BLaER1 (cell line): Measurements from ENCODE around the gene HS6ST2.

ENCODE experiments used
- H3K27ac ChIP-seq: shearing (Covaris generic); formaldehyde crosslinking; 2 replicates; pipeline ENCODE4 v1.8.1; 2022
- H3K27me3 ChIP-seq: shearing (Covaris generic); formaldehyde crosslinking; 2 replicates; pipeline ENCODE4 v1.8.1; 2022
- H3K36me3 ChIP-seq: shearing (Covaris generic); formaldehyde crosslinking; 2 replicates; pipeline ENCODE4 v1.8.1; 2022
- H3K4me1 ChIP-seq: shearing (Covaris generic); formaldehyde crosslinking; 2 replicates; pipeline ENCODE4 v1.8.1; 2022
- H3K4me2 ChIP-seq: shearing (Covaris generic); formaldehyde crosslinking; 2 replicates; pipeline ENCODE4 v1.8.1; 2022
- H3K4me3 ChIP-seq: shearing (Covaris generic); formaldehyde crosslinking; 2 replicates; pipeline ENCODE4 v1.8.1; 2022
- H3K9ac ChIP-seq: shearing (Covaris generic); formaldehyde crosslinking; 2 replicates; pipeline ENCODE4 v1.8.1; 2022
- H3K9me3 ChIP-seq: shearing (Covaris generic); formaldehyde crosslinking; 2 replicates; pipeline ENCODE4 v1.8.1; 2022
- H4K20me1 ChIP-seq: shearing (Covaris generic); formaldehyde crosslinking; 2 replicates; pipeline ENCODE4 v1.8.1; 2022
- Cebpa-rat ChIP-seq: shearing (Covaris generic); IDR thresholded peaks from 2 replicates; pipeline ENCODE4 v1.8.1; 2022

The HS6ST2 gene

DNA sequence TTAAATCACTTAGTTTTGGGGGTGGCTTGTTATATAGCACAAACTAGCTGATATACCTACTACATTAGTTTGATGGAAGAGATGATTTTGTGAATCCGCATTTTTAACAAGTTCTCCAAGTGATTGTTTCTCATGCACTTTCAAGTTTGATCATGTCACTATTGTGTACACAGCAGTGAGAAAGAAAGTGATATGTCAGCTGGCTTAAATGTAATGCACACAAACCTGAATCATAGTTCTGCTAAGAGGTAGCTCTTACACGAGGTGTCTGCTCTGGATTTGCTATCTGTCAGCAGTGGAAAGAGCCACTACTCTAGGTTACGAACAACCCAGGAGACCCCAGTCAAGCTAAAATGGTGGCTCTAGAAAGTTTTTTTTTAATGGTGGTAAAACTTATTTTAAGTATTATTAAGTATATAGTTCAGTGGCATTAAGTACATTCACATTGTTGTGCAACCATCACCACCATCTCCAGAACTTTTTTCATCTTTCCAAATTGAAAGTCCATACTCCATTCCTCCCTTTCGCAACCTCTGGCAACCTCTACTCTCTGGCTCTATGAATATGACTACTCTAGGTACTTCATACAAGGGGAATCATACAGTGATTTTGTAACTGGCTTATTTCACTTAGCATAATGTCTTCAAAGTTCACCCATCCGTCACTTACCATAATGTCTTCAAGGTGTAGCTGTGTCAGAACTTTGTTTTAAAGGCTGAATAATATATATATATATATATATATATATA, 147.3 kb downstream of the HS6ST2 start:
- H4K20me1 ChIP-seq = no peaks in the 10 kb centered on the region
- TF ChIP-seq Cebpa-rat = no peak
- H3K27me3 ChIP-seq = peaks cover 64% of the 10 kb centered on the region
- no peaks in the 10 kb centered on the region for H3K4me1 ChIP-seq
- no peak overlapping the region for H3K4me2 ChIP-seq
- no peaks in the 10 kb centered on the region for H3K36me3 ChIP-seq
- no peak overlapping the region for H3K9ac ChIP-seq
- no peaks in the 10 kb centered on the region for H3K9me3 ChIP-seq
- H3K27ac ChIP-seq = no peak overlapping the region
- no peak overlapping the region for H3K4me3 ChIP-seq

DNA sequence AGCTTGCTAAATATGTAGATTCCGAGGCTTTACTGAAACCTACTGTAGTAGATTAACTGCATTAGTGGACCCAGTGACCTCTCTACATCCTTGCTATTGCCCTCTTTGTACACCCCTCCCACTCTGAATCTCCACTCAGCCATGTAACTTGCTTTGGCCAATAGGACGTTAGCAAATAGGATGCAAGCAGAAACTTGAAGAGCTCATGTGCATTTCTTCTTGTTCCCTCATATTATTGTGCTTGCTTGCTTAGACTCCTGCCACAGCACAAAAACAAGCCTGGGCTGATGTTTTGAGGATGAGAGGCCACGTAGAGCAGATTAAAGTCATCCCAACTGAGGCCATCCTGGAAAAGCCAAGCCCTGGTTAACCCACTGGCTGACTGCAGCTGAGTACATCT, 147.9 kb downstream of the HS6ST2 start:
- no peak for TF ChIP-seq Cebpa-rat

DNA sequence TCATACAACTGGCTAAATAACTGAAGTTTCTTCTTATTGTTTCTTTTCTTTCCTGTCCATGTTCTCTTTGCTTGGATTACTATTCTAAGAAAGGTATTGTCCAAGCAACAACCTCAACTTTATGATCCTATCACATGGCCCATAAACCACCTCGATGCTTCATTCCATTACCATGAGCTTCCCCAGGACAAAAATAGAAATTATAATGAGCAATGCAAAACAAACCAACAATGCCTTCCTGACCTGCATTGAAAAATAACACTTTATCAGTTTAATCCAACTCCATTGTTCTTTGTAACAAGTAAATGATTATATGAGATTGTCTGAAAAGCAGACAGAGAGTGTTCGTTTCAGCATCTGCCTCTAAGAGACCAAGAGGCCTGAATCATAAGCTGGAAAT, 148.8 kb downstream of the HS6ST2 start:
- Histone ChIP-seq H3K27ac (no peak overlapping the region), H4K20me1 (no peaks in the 10 kb centered on the region), H3K4me2 (no peak overlapping the region), H3K4me1 (peaks cover 6% of the 10 kb centered on the region; the same call in 1 of the 2 replicates), H3K27me3 (peaks cover 56% of the 10 kb centered on the region), H3K9me3 (no peaks in the 10 kb centered on the region), H3K36me3 (no peaks in the 10 kb centered on the region), H3K4me3 (no peak overlapping the region), H3K9ac (no peak overlapping the region)
- no peak for TF ChIP-seq Cebpa-rat

More for the DNA sequence above, 147.9 kb downstream of the HS6ST2 start:
- H3K36me3 ChIP-seq = no peaks in the 10 kb centered on the region
- H3K4me2 ChIP-seq = no peak overlapping the region
- H3K27me3 ChIP-seq = peaks cover 59% of the 10 kb centered on the region
- H4K20me1 ChIP-seq = no peaks in the 10 kb centered on the region
- no peak overlapping the region for H3K27ac ChIP-seq
- no peaks in the 10 kb centered on the region for H3K4me1 ChIP-seq
- H3K9me3 ChIP-seq = no peaks in the 10 kb centered on the region
- H3K9ac ChIP-seq = no peak overlapping the region
- H3K4me3 ChIP-seq = no peak overlapping the region

DNA sequence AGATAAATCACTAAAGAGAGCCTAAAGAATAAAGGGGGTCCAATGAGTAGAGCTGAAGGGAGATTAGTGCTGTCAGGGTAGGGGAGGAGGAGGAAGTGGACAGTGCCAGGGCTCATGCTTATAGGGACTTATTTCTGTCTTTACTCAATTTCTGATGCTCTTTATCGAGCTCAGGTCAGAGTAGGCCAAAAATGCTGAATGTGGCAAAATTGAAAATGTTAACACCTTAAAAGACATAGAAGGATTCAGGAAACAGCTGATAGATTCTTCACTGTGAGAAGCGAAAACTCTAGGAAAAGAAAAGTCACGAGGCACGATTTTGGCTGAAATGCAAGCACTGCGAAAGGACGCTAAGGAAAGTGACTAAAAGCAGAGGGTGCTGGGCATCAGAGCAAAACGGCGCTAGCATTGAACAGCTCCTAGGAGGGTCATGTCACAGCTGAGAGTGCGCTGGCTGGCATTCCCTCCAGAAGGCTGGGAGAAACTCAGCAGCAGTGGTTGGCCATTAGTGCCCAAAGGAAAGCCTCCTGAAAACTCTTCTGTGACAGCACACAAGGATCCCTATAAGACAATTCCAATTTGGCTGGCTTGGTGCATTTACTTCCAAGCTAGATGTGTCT, 150.9 kb downstream of the HS6ST2 start:
- Histone ChIP-seq H3K27ac (no peak overlapping the region), H4K20me1 (peaks cover 1% of the 10 kb centered on the region; the same call in 1 of the 2 replicates), H3K4me1 (peaks cover 6% of the 10 kb centered on the region; the same call in 1 of the 2 replicates), H3K36me3 (no peaks in the 10 kb centered on the region), H3K4me2 (no peak overlapping the region), H3K9ac (no peak overlapping the region), H3K27me3 (peaks cover 58% of the 10 kb centered on the region), H3K4me3 (no peak overlapping the region), H3K9me3 (no peaks in the 10 kb centered on the region)
- no peak for TF ChIP-seq Cebpa-rat

DNA sequence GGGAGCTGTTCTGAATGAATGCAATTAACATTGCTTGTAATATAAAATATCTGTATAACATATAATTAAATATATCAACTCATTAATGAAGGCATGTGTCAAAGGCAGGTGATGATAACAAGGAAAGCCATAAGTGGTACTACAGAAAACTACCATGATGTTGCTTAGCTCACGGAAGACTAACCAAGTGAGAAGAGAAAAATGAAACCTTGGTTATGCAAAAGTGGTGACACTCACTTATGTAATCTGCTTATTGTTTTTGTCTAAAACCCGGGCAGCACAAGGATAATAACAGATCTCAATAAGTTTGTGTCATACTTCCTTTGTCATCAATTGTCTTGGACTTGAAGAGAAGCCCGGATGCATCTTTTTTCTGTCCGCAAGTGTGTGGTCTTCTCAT, 156.4 kb downstream of the HS6ST2 start:
- Histone ChIP-seq H3K4me3 (no peak overlapping the region), H3K4me1 (peaks cover 6% of the 10 kb centered on the region; the same call in 1 of the 2 replicates), H3K27ac (no peak overlapping the region), H3K27me3 (peaks cover 76% of the 10 kb centered on the region), H3K36me3 (no peaks in the 10 kb centered on the region), H3K4me2 (no peak overlapping the region), H4K20me1 (peaks cover 17% of the 10 kb centered on the region; the same call in 1 of the 2 replicates), H3K9me3 (peaks cover 10% of the 10 kb centered on the region; the same call in 1 of the 2 replicates), H3K9ac (no peak overlapping the region)
- no peak for TF ChIP-seq Cebpa-rat

DNA sequence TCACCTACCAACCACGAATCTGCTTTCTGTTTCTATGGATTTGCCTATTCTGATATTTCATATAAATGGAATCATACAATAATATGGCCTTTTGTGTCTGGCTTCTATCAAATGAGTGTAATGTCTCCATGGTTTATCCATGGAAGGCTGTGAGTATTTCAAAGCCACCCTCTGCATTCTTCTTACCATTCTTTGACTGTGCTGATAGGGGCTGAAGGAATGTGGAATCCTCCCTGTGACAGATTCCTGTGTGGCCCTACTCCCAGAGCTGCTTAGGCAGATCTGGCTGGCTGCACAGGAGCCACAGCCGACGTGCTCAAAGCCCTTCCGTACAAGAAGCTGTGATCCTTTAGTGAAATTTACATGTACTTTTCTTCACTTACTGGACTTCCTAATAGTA, 163.2 kb downstream of the HS6ST2 start:
- no peak for TF ChIP-seq Cebpa-rat

DNA sequence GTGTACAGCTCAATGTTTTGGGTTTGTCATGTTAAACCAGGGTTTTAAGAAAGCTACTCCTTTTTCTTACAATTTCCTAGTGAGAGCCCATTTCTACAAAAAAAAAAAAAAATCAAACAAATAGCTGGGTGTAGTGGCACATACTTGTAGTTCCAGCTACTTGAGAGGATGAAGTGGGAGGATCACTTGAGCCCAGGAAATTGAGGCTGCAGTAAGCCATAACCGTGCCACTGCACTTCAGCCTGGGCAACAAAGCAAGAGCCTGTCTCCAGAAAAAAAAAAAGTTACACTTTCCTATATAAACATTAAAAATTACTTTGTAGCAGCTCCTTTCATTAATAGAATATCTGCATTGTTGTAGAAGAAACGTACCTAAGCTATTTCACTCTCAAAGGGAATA, 166.7 kb downstream of the HS6ST2 start:
- no peaks in the 10 kb centered on the region for H3K36me3 ChIP-seq
- no peak overlapping the region for H3K27ac ChIP-seq
- no peak overlapping the region for H3K4me3 ChIP-seq
- peaks cover 64% of the 10 kb centered on the region for H3K27me3 ChIP-seq
- no peak for TF ChIP-seq Cebpa-rat
- H3K4me2 ChIP-seq = no peak overlapping the region
- peaks cover 1% of the 10 kb centered on the region; the same call in 1 of the 2 replicates for H4K20me1 ChIP-seq
- peaks cover 18% of the 10 kb centered on the region; the same call in 1 of the 2 replicates for H3K9me3 ChIP-seq
- H3K4me1 ChIP-seq = no peaks in the 10 kb centered on the region
- no peak overlapping the region for H3K9ac ChIP-seq

More for the DNA sequence above, 163.2 kb downstream of the HS6ST2 start:
- Histone ChIP-seq H3K4me1 (no peaks in the 10 kb centered on the region), H3K4me3 (no peak overlapping the region), H3K27me3 (peaks cover 78% of the 10 kb centered on the region), H3K4me2 (no peak overlapping the region), H4K20me1 (peaks cover 16% of the 10 kb centered on the region; the same call in 1 of the 2 replicates), H3K36me3 (no peaks in the 10 kb centered on the region), H3K9me3 (0 out of 2 replicates have a peak, but pooled peaks cover 4% of the 10 kb centered on the region), H3K9ac (no peak overlapping the region), H3K27ac (no peak overlapping the region)

DNA sequence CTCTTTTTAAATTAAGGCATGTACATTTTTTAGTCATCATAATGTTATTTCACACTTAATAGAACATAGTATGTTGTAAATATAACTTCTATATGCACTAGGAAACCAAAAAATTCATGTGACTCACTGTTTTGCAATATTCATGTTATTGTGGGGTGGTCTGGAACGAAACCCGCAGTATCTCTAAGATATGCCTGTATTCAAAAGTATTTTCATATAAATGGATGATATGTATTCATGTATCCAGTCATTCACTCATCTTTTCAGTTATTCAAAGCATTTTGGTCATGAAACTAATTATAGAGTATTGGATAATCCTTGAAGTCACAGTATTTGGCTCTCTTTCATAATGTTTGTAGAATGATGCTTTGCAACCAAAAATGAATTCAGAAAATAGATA, 168.1 kb downstream of the HS6ST2 start:
- Histone ChIP-seq H4K20me1 (no peaks in the 10 kb centered on the region; the same call in 1 of the 2 replicates), H3K36me3 (no peaks in the 10 kb centered on the region), H3K27ac (no peak overlapping the region), H3K9me3 (peaks cover 18% of the 10 kb centered on the region; the same call in 1 of the 2 replicates), H3K4me3 (no peak overlapping the region), H3K27me3 (peaks cover 62% of the 10 kb centered on the region), H3K4me1 (no peaks in the 10 kb centered on the region), H3K4me2 (no peak overlapping the region), H3K9ac (no peak overlapping the region)
- TF ChIP-seq Cebpa-rat = no peak

DNA sequence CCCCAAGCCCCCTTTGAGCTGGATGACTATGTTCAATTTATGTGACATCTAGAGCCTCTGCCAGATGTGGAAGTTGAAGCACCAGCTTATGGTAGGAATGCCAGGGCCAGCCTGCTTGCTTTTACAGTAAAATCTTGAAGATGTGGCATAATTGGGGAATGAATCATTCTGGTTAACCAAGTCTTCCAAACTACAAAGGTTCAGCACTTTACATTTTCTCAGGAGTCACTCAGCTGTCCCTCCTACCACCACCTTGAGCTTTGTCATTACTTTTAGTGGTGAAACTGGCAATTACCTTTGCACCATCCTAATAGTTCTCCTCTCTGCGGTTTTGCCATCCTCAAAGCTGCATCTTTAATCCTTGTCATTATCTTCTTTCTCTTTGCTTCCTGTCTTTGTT, 172.2 kb downstream of the HS6ST2 start:
- Histone ChIP-seq H3K27ac (no peak overlapping the region), H3K9ac (no peak overlapping the region), H3K36me3 (no peaks in the 10 kb centered on the region), H3K4me1 (no peaks in the 10 kb centered on the region), H4K20me1 (no peaks in the 10 kb centered on the region; the same call in 1 of the 2 replicates), H3K9me3 (peaks cover 18% of the 10 kb centered on the region; the same call in 1 of the 2 replicates), H3K27me3 (peaks cover 79% of the 10 kb centered on the region), H3K4me2 (no peak overlapping the region), H3K4me3 (no peak overlapping the region)
- no peak for TF ChIP-seq Cebpa-rat

DNA sequence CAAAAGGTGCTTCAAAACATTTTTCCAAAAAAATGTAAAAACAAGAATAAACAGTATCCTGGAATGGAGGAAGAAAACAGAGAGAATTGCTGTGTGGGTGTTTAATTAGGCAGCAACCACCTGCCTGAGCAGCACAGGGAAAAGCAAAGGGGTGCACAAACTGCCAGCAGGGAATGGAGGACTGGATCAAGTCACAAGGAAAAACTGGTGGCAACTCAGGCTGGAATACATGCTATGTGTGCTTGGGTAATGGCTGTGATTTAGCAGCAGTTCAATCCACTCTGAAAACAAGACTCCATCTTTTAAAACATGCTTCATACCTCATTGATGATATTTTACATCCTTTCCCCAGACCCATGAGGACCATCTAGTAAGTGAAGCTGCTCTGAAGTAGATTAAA, 179.5 kb downstream of the HS6ST2 start:
- no peak overlapping the region for H3K4me3 ChIP-seq
- H4K20me1 ChIP-seq = peaks cover 17% of the 10 kb centered on the region; the same call in 1 of the 2 replicates
- H3K36me3 ChIP-seq = no peaks in the 10 kb centered on the region
- H3K27ac ChIP-seq = no peak overlapping the region
- no peaks in the 10 kb centered on the region for H3K9me3 ChIP-seq
- H3K27me3 ChIP-seq = peaks cover 89% of the 10 kb centered on the region
- TF ChIP-seq Cebpa-rat = no peak
- no peak overlapping the region for H3K9ac ChIP-seq
- H3K4me2 ChIP-seq = no peak overlapping the region
- no peaks in the 10 kb centered on the region for H3K4me1 ChIP-seq
